Naive thymus-derived CD8-positive, alpha-beta T cell (primary cell): Measurements from ENCODE around the gene PCDHB10. TPM values are rescaled to one million over a fixed set of nuclear protein-coding genes. Genes with fewer than 3 reads are reported as not detected.
"Not testable (repeated sequence)": the region's sequence is repeated elsewhere in the genome, so short reads cannot be mapped to it uniquely, and the experiment has no call there.

Experiments used
- ATAC-seq, 2 donors: fragments of 150-1000 bp; cut with Tn5 transposase in 1 of 2; sonication (Bioruptor Pico), chemical (Tn5 transposase) in 1 of 2; 1 replicate in 1 of 2; 2 replicates in 1 of 2; pipeline ENCODE4 v1.10.0; 2021; ENCODE audit warnings: mild to moderate bottlenecking in 2 of 2, moderate library complexity in 2 of 2
- POLR2A ChIA-PET: fragments of 350-600 bp; sonication (Branson Sonifier 250); formaldehyde crosslinking; loops from one replicate; lab custom pipeline; 2021; ENCODE audit warnings: antibody characterized with exemption; lab: Charles Lee
- DNase-seq, 10 donors: peaks; one replicate each; pipeline versions ENCODE4 v3.0.0 to v3.0.0-alpha.2; 2020 to 2022
- H3K27ac Mint-ChIP-seq, 10 donors: one replicate each; pipeline ENCODE4 v1.8.0; 2020 to 2022; ENCODE audit warnings: mild to moderate bottlenecking in 10 of 10, mixed read lengths in 10 of 10, moderate library complexity in 4 of 10, inconsistent platforms in 1 of 10
- H3K27me3 Mint-ChIP-seq, 5 donors: one replicate each; pipeline ENCODE4 v1.8.0; 2021 to 2022; ENCODE audit warnings: mixed read lengths in 5 of 5
- H3K36me3 Mint-ChIP-seq, 3 donors: one replicate each; pipeline ENCODE4 v1.8.0; 2020 to 2022; ENCODE audit warnings: mixed read lengths in 3 of 3, mild to moderate bottlenecking in 2 of 3, inconsistent platforms in 1 of 3
- H3K4me1 Mint-ChIP-seq, 4 donors: one replicate each; pipeline ENCODE4 v1.8.0; 2021 to 2022; ENCODE audit warnings: mixed read lengths in 4 of 4
- H3K4me3 Mint-ChIP-seq, 10 donors: one replicate each; pipeline ENCODE4 v1.8.0; 2020 to 2022; ENCODE audit warnings: mild to moderate bottlenecking in 10 of 10, mixed read lengths in 10 of 10, moderate library complexity in 6 of 10, inconsistent platforms in 1 of 10
- H3K9me3 Mint-ChIP-seq, 9 donors: one replicate each; pipeline ENCODE4 v1.8.0; 2020 to 2022; ENCODE audit warnings: mixed read lengths in 9 of 9, mild to moderate bottlenecking in 3 of 9, inconsistent platforms in 1 of 9, moderate library complexity in 1 of 9
- polyA plus RNA-seq, 3 donors: library from polyadenylated mRNA; unstranded; fragments of 300-500 nt; fragmentation: Illumina TruSeq; gene quantifications; one replicate each; pipeline ENCODE4 v1.2.3, GENCODE V29; 2021
- total RNA-seq, 8 experiments: library from RNA in 2 of 8; stranded (reverse) in 2 of 8; gene quantifications; one replicate each; pipeline ENCODE4 v1.2.3 and lab custom pipeline; 2021 to 2026

Gene PCDHB10
- not detected for total RNA-seq
- polyA plus RNA-seq: not detected
- 0 reads per million in 6 experiments for total RNA-seq (lab: John Stamatoyannopoulos, UW)

DNA sequence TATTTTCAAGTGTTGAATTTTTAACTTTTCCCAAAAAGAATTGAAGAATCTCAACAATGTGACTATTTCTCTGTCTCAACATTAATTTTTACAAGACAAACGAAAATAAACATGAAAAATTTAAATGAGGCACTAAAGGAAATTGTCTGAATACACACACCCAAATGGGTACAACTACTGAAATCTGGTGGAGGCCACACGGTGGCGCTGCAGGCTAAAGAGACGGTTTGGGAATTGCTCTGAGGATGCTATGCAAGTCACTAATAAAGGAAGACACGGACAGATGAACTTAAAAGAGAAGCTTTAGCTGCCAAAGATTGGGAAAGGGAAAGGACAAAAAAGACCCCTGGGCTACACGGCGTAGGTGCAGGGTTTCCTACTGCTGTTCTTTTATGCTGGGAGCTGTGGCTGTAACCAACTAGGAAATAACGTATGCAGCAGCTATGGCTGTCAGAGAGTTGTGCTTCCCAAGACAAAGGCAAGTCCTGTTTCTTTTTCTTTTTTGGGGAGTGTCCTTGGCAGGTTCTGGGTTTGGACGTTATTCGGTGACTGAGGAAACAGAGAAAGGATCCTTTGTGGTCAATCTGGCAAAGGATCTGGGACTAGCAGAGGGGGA lies at the start of gene PCDHB10:
Gene PCDHB10, plus strand, starts transcription at position 244 of the 616 bp plus-strand sequence. Its CDS starts 200 bp downstream, at position 444.
- Mint-ChIP-seq H3K36me3 (peaks cover 23 to 54% (median 26%) of the 10 kb centered on the region in 3 donors), H3K9me3 (peaks cover 6 to 82% (median 40%) of the 10 kb centered on the region in 9 donors), H3K4me3 (no peak within 1 kb of the TSS), H3K4me1 (peaks cover 0 to 5% (median under 1%) of the 10 kb centered on the region in 4 donors), H3K27ac (no peak within 1 kb of the TSS), H3K27me3 (peaks cover 29 to 68% (median 45%) of the 10 kb centered on the region in 5 donors)
- DNase-seq (no peak), ATAC-seq (no peak)
- POLR2A ChIA-PET: no interaction called here

DNA sequence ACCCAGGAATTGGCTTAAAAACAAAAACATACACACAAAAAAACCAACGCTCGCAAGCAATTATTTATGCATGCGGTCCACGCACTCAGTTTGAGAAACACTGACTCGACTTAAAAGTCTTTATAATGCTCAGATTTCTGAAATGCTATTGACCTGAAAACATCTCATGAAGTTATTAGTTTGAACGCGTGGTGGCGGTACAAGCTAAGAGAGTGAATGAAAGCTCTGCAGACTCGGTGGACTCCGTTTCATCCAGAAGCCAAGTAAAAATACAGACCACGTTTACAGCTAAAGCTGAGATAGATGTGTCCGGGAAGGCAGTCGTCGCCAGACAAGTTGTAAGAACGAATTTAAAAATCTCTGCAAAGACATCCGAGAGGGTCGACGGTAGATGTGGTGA lies 42.3 kb upstream of the PCDHB10 start, which contains the start of gene PCDHB6:
Gene PCDHB6, plus strand, starts transcription at position 246 of the 400 bp plus-strand sequence. CDS start 201 bp downstream, outside the sequence.
- POLR2A ChIA-PET: no interaction called here
- peak within 1 kb of the TSS in 6 of 10 donors; percentile 30 to 63 (median 48) for H3K4me3 Mint-ChIP-seq
- H3K27ac Mint-ChIP-seq: no peak within 1 kb of the TSS
- no peak for ATAC-seq
- peaks cover 6 to 25% (median 10%) of the 10 kb centered on the region in 3 donors for H3K36me3 Mint-ChIP-seq
- peaks cover 8 to 48% (median 28%) of the 10 kb centered on the region in 9 donors for H3K9me3 Mint-ChIP-seq
- peaks cover 0 to 6% (median 2%) of the 10 kb centered on the region in 4 donors for H3K4me1 Mint-ChIP-seq
- H3K27me3 Mint-ChIP-seq: peaks cover 27 to 73% (median 35%) of the 10 kb centered on the region in 5 donors
- DNase-seq: peak in 2 of 10 donors; percentile 2 to 5

DNA sequence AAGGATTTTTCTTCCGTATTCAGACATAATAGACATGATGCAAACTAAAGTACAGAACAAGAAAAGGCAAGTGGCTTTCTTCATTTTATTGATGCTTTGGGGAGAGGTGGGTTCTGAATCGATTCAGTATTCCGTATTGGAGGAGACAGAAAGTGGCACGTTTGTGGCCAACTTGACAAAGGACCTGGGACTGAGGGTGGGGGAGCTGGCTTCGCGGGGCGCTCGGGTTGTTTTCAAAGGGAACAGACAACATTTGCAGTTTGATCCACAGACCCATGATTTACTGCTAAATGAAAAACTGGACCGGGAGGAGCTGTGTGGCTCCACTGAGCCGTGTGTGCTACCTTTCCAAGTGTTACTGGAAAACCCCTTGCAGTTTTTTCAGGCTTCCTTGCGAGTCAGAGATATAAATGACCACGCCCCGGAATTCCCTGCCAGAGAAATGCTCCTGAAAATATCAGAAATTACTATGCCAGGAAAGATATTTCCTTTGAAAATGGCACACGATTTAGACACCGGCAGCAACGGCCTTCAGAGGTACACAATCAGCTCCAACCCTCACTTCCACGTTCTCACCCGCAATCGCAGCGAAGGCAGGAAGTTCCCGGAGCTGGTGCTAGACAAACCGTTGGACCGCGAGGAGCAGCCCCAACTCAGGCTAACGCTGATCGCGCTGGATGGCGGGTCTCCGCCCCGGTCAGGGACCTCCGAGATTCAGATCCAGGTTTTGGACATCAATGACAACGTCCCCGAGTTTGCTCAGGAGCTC lies 41.7 kb upstream of the PCDHB10 start:
- Mint-ChIP-seq H3K27ac (no peak overlapping the region), H3K4me3 (peak overlapping the region in 4 of 10 donors; percentile 30 to 63 (median 52))

DNA sequence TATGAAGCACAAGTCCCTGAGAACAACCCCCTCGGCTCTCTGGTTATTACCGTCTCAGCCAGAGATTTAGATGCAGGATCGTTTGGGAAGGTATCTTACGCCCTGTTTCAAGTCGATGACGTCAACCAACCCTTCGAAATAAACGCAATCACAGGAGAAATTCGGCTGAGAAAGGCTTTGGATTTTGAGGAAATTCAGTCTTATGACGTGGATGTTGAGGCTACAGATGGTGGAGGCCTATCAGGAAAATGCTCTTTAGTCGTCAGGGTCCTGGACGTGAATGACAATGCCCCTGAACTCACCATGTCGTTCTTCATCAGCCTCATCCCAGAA lies 41.2 kb upstream of the PCDHB10 start:
- peaks cover 0 to 57% (median 33%) of the 10 kb centered on the region in 9 donors for H3K9me3 Mint-ChIP-seq
- POLR2A ChIA-PET: no interaction called here
- H3K4me1 Mint-ChIP-seq: peaks cover 0 to 6% (median 2%) of the 10 kb centered on the region in 4 donors
- peaks cover 8 to 33% (median 10%) of the 10 kb centered on the region in 3 donors for H3K36me3 Mint-ChIP-seq
- H3K27ac Mint-ChIP-seq: no peak overlapping the region
- no peak overlapping the region for H3K4me3 Mint-ChIP-seq
- DNase-seq (no peak), ATAC-seq (no peak)
- peaks cover 31 to 72% (median 35%) of the 10 kb centered on the region in 5 donors for H3K27me3 Mint-ChIP-seq

More for the DNA sequence above, 41.7 kb upstream of the PCDHB10 start:
- POLR2A ChIA-PET: no interaction called here
- DNase-seq: no peak
- peaks cover 28 to 72% (median 36%) of the 10 kb centered on the region in 5 donors for H3K27me3 Mint-ChIP-seq
- H3K36me3 Mint-ChIP-seq: peaks cover 8 to 27% (median 10%) of the 10 kb centered on the region in 3 donors
- ATAC-seq: no peak
- H3K9me3 Mint-ChIP-seq: peaks cover 2 to 51% (median 30%) of the 10 kb centered on the region in 9 donors
- H3K4me1 Mint-ChIP-seq: peaks cover 0 to 6% (median 2%) of the 10 kb centered on the region in 4 donors

DNA sequence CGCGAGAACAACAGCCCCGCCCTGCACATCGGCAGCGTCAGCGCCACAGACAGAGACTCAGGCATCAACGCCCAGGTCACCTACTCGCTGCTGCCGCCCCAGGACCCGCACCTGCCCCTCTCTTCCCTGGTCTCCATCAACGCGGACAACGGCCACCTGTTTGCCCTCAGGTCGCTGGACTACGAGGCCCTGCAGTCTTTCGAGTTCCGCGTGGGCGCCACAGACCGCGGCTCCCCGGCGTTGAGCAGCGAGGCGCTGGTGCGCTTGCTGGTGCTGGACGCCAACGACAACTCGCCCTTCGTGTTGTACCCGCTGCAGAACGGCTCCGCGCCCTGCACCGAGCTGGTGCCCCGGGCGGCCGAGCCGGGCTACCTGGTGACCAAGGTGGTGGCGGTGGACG lies 40.5 kb upstream of the PCDHB10 start:
- POLR2A ChIA-PET, H3K4me1 Mint-ChIP-seq, ATAC-seq, H3K4me3 Mint-ChIP-seq, H3K27ac Mint-ChIP-seq, DNase-seq: not testable (repeated sequence)
- Mint-ChIP-seq H3K27me3 (peaks cover 36 to 75% (median 39%) of the 10 kb centered on the region in 5 donors), H3K36me3 (peaks cover 9 to 39% (median 10%) of the 10 kb centered on the region in 3 donors), H3K9me3 (peaks cover 0 to 63% (median 35%) of the 10 kb centered on the region in 9 donors)

DNA sequence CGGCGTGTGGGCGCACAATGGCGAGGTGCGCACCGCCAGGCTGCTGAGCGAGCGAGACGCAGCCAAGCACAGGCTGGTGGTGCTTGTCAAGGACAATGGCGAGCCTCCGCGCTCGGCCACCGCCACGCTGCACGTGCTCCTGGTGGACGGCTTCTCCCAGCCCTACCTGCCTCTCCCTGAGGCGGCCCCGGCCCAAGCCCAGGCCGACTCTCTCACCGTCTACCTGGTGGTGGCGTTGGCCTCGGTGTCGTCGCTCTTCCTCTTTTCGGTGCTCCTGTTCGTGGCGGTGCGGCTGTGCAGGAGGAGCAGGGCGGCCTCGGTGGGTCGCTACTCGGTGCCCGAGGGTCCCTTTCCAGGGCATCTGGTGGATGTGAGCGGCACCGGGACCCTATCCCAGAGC lies 40.1 kb upstream of the PCDHB10 start:
- H3K4me3 Mint-ChIP-seq, H3K27ac Mint-ChIP-seq, H3K4me1 Mint-ChIP-seq, DNase-seq, POLR2A ChIA-PET, ATAC-seq: not testable (repeated sequence)
- peaks cover 0 to 68% (median 37%) of the 10 kb centered on the region in 9 donors for H3K9me3 Mint-ChIP-seq
- peaks cover 40 to 79% (median 41%) of the 10 kb centered on the region in 5 donors for H3K27me3 Mint-ChIP-seq
- H3K36me3 Mint-ChIP-seq: peaks cover 10 to 44% (median 14%) of the 10 kb centered on the region in 3 donors

DNA sequence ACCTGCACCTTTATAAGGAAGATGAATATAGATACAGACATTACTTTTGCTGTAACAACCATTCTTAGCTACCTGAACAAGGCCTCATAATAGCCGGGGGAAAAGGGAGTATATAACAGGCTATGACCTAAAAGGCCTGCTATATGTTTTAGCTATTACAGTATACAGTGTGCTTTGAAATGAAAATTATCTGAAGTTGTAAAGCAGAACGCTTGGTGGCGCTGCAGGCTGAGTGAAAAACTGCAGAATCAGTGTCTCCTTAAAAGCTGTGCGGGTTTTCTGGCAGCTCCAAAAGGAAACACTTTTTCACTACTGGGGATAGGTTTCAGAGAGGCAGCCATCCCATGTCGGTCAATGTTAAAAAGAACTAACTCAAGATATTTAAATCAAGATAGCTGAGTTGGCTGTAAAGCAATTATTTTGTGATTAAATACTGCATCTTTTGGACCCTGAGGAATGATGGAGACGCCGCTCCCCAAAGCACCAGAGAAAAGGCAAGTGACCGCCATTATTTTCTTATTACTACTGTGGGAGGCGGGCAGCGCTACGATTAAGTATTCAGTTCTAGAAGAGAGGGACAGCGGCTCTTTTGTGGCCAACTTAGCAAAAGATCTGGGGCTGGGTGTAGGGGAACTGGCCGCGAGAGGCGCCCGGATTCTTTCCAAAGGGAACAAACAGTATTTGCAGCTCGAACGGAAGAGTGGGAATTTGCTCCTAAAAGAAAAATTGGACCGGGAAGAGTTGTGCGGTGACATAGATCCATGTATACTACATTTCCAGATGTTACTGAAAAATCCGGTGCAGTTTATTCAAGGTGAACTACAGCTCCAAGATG lies 36.4 kb upstream of the PCDHB10 start:
- Mint-ChIP-seq H3K4me1 (no peaks in the 10 kb centered on the region), H3K27ac (no peak overlapping the region), H3K4me3 (no peak overlapping the region), H3K9me3 (peaks cover 0 to 66% (median 31%) of the 10 kb centered on the region in 9 donors), H3K27me3 (peaks cover 35 to 78% (median 44%) of the 10 kb centered on the region in 5 donors), H3K36me3 (peaks cover 14 to 44% (median 18%) of the 10 kb centered on the region in 3 donors)
- POLR2A ChIA-PET: no interaction called here
- ATAC-seq (no peak), DNase-seq (no peak)

DNA sequence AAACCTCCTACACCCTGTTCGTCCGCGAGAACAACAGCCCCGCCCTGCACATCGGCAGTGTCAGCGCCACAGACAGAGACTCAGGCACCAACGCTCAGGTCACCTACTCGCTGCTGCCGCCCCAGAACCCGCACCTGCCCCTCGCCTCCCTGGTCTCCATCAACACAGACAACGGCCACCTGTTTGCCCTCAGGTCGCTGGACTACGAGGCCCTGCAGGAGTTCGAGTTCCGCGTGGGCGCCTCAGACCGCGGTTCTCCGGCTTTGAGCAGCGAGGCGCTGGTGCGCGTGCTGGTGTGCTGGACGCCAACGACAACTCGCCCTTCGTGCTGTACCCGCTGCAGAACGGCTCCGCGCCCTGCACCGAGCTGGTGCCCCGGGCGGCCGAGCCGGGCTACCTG lies 34.8 kb upstream of the PCDHB10 start:
- Mint-ChIP-seq H3K36me3 (peaks cover 6 to 36% (median 12%) of the 10 kb centered on the region in 3 donors), H3K9me3 (peaks cover 0 to 59% (median 23%) of the 10 kb centered on the region in 9 donors), H3K27me3 (peaks cover 32 to 62% (median 38%) of the 10 kb centered on the region in 5 donors)
- H3K4me3 Mint-ChIP-seq, H3K4me1 Mint-ChIP-seq, DNase-seq, H3K27ac Mint-ChIP-seq, ATAC-seq, POLR2A ChIA-PET: not testable (repeated sequence)

DNA sequence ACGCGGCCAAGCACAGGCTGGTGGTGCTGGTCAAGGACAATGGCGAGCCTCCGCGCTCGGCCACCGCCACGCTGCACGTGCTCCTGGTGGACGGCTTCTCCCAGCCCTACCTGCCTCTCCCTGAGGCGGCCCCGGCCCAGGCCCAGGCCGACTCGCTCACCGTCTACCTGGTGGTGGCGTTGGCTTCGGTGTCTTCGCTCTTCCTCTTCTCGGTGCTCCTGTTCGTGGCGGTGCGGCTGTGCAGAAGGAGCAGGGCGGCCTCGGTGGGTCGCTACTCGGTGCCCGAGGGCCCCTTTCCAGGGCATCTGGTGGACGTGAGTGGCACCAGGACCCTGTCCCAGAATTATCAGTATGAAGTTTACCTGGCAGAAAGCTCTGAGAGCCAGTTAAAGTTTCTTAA lies 34.3 kb upstream of the PCDHB10 start:
- H3K4me3 Mint-ChIP-seq, DNase-seq, POLR2A ChIA-PET, H3K4me1 Mint-ChIP-seq, H3K27ac Mint-ChIP-seq, ATAC-seq: not testable (repeated sequence)
- Mint-ChIP-seq H3K9me3 (peaks cover 0 to 56% (median 18%) of the 10 kb centered on the region in 9 donors), H3K27me3 (peaks cover 30 to 57% (median 36%) of the 10 kb centered on the region in 5 donors), H3K36me3 (peaks cover 4 to 34% (median 12%) of the 10 kb centered on the region in 3 donors)

DNA sequence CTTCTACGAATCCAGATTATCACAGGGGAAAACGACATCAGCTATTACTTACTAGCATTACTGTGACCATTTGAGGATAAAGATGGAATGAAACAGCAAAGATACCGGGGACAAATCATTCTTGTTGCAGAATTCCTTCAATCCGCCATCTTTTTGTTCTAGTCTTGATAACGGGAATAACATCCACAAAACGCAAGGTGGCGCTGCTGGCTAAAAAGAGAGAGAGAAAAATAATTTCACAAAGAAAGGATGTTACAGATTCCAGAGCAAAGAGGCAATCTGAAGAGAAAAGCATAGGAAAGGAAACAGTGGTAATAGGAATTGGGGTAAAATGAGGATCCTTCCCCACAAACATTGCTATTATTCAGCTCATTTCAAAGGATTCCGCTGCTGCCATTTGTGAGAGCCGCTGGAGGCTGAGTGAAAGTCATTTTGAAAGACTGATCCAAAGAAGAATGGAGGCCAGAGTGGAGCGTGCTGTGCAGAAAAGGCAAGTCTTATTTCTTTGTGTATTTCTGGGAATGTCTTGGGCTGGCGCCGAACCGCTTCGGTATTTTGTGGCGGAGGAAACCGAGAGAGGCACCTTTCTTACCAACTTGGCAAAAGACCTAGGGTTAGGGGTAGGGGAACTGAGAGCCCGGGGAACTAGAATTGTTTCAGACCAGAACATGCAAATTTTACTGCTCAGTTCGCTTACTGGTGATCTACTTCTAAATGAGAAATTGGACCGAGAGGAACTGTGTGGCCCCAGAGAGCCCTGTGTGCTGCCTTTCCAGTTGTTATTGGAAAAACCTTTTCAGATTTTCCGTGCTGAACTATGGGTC lies 19.6 kb upstream of the PCDHB10 start, which contains the start of gene PCDHB7:
Gene PCDHB7, plus strand, starts transcription at position 264 of the 824 bp plus-strand sequence. Its CDS starts 192 bp downstream, at position 456.
- H3K4me1 Mint-ChIP-seq: peaks cover 0 to 6% (median 2%) of the 10 kb centered on the region in 4 donors
- peak in 3 of 10 donors; percentile 8 to 25 (median 21) for DNase-seq

More for the DNA sequence above, 19.6 kb upstream of the PCDHB10 start, which contains the start of gene PCDHB7:
- no peak within 1 kb of the TSS for H3K27ac Mint-ChIP-seq
- H3K9me3 Mint-ChIP-seq: peaks cover 0 to 32% (median 18%) of the 10 kb centered on the region in 9 donors
- H3K27me3 Mint-ChIP-seq: peaks cover 20 to 48% (median 37%) of the 10 kb centered on the region in 5 donors
- no peak for ATAC-seq
- peak within 1 kb of the TSS in 3 of 10 donors; percentile 6 to 24 (median 23) for H3K4me3 Mint-ChIP-seq
- peaks cover 0 to 20% (median 8%) of the 10 kb centered on the region in 3 donors for H3K36me3 Mint-ChIP-seq
- POLR2A ChIA-PET: no interaction called here
